ENCODE data around the gene LRMDA.

The LRMDA gene

DNA sequence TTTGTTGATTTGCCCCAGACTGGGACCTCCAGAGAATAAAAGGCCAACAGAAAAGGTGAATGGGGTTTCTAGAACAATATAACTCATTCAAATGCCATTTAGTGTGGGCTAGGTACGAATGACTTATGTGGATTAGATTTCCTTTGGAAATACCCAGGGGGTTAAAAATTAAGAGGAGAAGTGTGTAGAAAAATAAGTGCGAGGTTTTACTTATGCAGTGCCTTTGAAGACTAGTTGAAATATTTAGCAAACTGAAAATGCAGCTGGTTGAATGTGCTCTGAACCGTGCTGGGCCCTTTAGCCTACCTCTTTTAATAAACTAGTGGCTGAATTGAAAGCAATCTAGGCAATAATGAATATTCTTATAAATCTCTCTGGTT is 180.6 kb downstream of the LRMDA start:
- in situ Hi-C loops (cut with HindIII; ENCODE audit: low sequenced_read_pairs) = no loop called here
- no peak overlapping the region for H3K4me3 ChIP-seq (ENCODE audit: low read depth, low read length)
- no peak for TF ChIP-seq CTCF (IDR thresholded peaks at IDR 0.05; ENCODE audit: low read depth, low read length)
- no peak for DNase-seq (ENCODE audit: low read depth, low spot score)

- peak; percentile 18 for DNase-seq (ENCODE audit: low read depth, low spot score)
- in situ Hi-C loops (cut with HindIII; ENCODE audit: low sequenced_read_pairs) = no loop called here
Measured at GRCh38 chr10:75612904-75613684, 181.7 kb downstream of the LRMDA start.

GRCh38 chr10:75613685-75614504 is 182.5 kb downstream of the LRMDA start:
- no peak overlapping the region for H3K4me3 ChIP-seq (ENCODE audit: low read depth, low read length)
- in situ Hi-C loops (cut with HindIII; ENCODE audit: low sequenced_read_pairs) = no loop called here
- DNase-seq (ENCODE audit: low read depth, low spot score) = no peak
- TF ChIP-seq CTCF (IDR thresholded peaks at IDR 0.05; ENCODE audit: low read depth, low read length) = no peak

More at GRCh38 chr10:75612904-75613684, 181.7 kb downstream of the LRMDA start:
- H3K4me3 ChIP-seq (ENCODE audit: low read depth, low read length) = no peak overlapping the region
- no peak for TF ChIP-seq CTCF (IDR thresholded peaks at IDR 0.05; ENCODE audit: low read depth, low read length)

DNA sequence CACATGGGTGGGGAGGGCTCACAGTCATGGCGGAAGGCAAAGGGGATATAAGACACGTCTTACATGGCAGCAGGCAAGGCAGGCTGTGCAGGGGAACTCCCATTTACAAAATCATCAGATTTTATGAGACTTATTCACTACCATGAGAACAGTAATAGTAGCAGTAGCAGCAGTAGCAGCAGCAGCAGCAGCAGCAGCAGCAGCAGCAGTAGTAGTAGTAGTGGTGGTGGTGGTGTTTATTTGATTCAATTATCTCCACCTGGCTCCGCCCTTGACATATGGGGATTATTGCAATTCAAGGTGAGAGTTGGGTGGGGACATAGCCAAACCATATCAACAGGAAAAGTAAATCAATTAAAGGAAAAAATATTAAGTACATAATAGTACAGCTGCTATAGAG is 184.7 kb downstream of the LRMDA start:
- H3K4me3 ChIP-seq (ENCODE audit: low read depth, low read length) = no peak overlapping the region
- in situ Hi-C loops (cut with HindIII; ENCODE audit: low sequenced_read_pairs) = no loop called here
- TF ChIP-seq CTCF (IDR thresholded peaks at IDR 0.05; ENCODE audit: low read depth, low read length) = no peak
- no peak for DNase-seq (ENCODE audit: low read depth, low spot score)

DNA sequence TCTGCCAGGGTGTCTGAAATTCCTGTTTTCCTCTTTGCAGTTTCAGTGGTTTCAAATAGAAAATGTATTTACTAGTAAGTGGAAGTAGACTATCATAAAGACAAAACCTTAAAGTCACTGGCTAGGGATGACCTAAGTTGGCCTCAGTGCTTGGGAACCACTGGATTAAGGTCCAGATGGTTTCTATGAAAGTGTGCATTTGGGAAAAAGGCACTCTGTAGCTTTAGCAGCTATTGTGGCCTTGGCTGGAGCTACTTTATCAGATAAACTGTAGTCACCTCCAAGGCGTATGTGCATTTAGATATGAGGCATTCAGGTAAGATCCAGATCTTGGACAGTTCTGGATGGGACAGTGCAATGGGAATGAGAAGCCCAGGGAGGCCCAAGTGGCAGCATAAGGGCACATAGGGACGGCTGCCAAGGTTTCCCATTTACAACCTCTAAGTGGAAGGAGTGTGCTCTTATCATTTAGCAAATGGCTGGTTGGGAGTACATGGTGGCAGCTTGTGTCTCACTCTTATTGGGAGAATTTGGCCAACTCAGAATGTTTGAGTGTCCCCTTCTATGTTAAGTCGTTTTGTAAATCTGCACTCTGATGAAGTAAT is 185.6 kb downstream of the LRMDA start:
- in situ Hi-C loops (cut with HindIII; ENCODE audit: low sequenced_read_pairs) = no loop called here
- DNase-seq (ENCODE audit: low read depth, low spot score) = no peak
- TF ChIP-seq CTCF (IDR thresholded peaks at IDR 0.05; ENCODE audit: low read depth, low read length) = no peak
- H3K4me3 ChIP-seq (ENCODE audit: low read depth, low read length) = no peak overlapping the region

GRCh38 chr10:75617485-75618155 is 186.2 kb downstream of the LRMDA start:
- in situ Hi-C loops (cut with HindIII; ENCODE audit: low sequenced_read_pairs) = no loop called here
- DNase-seq (ENCODE audit: low read depth, low spot score) = no peak
- H3K4me3 ChIP-seq (ENCODE audit: low read depth, low read length) = no peak overlapping the region
- no peak for TF ChIP-seq CTCF (IDR thresholded peaks at IDR 0.05; ENCODE audit: low read depth, low read length)

Measured in astrocyte of the spinal cord (primary cell).